PC-9 (cell line): Measurements from ENCODE around the gene RETREG2. TPM values are rescaled to one million over a fixed set of nuclear protein-coding genes. Genes with fewer than 3 reads are reported as not detected.

Experiments used
- BruUV-seq: library from RNA; stranded (reverse); fragments of 400-500 nt; replicated peaks from 2 replicates; lab custom pipeline; 2021; lab: Mats Ljungman, UMichigan
- CTCF ChIA-PET: fragments of 300-600 bp; sonication (Branson Sonifier 250); formaldehyde crosslinking; loops from one replicate; lab custom pipeline; 2022; ENCODE audit warnings: antibody characterized with exemption; lab: Charles Lee
- POLR2A ChIA-PET: fragments of 300-600 bp; sonication (Branson Sonifier 250); formaldehyde crosslinking; loops from one replicate; lab custom pipeline; 2022; ENCODE audit warnings: antibody characterized with exemption; ENCODE audit not compliant: unreplicated experiment; lab: Charles Lee
- DNase-seq, 2 experiments: peaks; one replicate each; pipeline versions ENCODE4 v3.0.0 to v3.0.0-alpha.2; 2015 to 2022; ENCODE audit warnings: mixed read lengths in 1 of 2
- H2AFZ ChIP-seq: fragments of 200-600 bp; sonication (generic); 2 replicates; pipeline ENCODE4 v1.8.1; 2017; ENCODE audit warnings: antibody characterized with exemption
- H3F3A ChIP-seq: fragments of 200-600 bp; sonication (generic); 2 replicates; pipeline ENCODE4 v1.8.1; 2017; ENCODE audit warnings: antibody characterized with exemption, mild to moderate bottlenecking, low read depth; ENCODE audit not compliant: insufficient read depth
- H3K27ac ChIP-seq: fragments of 200-600 bp; sonication (generic); 2 replicates; pipeline ENCODE4 v1.6.1; 2016; ENCODE audit warnings: mixed run types
- H3K27me3 ChIP-seq: fragments of 200-600 bp; sonication (generic); 2 replicates; pipeline ENCODE4 v1.6.1; 2016; ENCODE audit warnings: low read depth, mixed run types; ENCODE audit not compliant: insufficient read depth
- H3K36me3 ChIP-seq: fragments of 200-600 bp; sonication (generic); 2 replicates; pipeline ENCODE4 v1.6.1; 2016; ENCODE audit warnings: low read depth, mixed run types
- H3K4me1 ChIP-seq: fragments of 200-600 bp; sonication (generic); replicated peaks from 2 replicates; pipeline ENCODE4 v1.6.1; 2016; ENCODE audit warnings: mixed run types; ENCODE audit not compliant: insufficient read depth
- H3K4me2 ChIP-seq: fragments of 200-600 bp; sonication (generic); 2 replicates; pipeline ENCODE4 v1.6.1; 2017; ENCODE audit warnings: mixed run types
- H3K4me3 ChIP-seq: fragments of 200-600 bp; sonication (generic); 2 replicates; pipeline ENCODE4 v1.6.1; 2016; ENCODE audit warnings: mixed run types
- H3K79me2 ChIP-seq: fragments of 200-600 bp; sonication (generic); 2 replicates; pipeline ENCODE4 v1.6.1; 2017; ENCODE audit warnings: low read depth, mixed run types
- H3K9me2 ChIP-seq: fragments of 200-600 bp; sonication (generic); 2 replicates; pipeline ENCODE4 v1.8.1; 2017; ENCODE audit warnings: mild to moderate bottlenecking; ENCODE audit not compliant: insufficient read depth
- H3K9me3 ChIP-seq: fragments of 200-600 bp; sonication (generic); 2 replicates; pipeline ENCODE4 v1.8.1; 2016; ENCODE audit warnings: low read depth; ENCODE audit not compliant: insufficient read depth
- H4K20me1 ChIP-seq: fragments of 200-600 bp; sonication (generic); 2 replicates; pipeline ENCODE4 v1.8.1; 2017; ENCODE audit not compliant: insufficient read depth
- EZH2 ChIP-seq: fragments of 200-600 bp; sonication (generic); IDR thresholded peaks from 2 replicates; pipeline ENCODE4 v1.8.0; 2017; ENCODE audit warnings: antibody characterized with exemption, low read depth
- intact Hi-C: fragments of 100-400 bp; cut with micrococcal nuclease; formaldehyde crosslinking; loops from one replicate; pipeline ENCODE4 v1.10.0; 2022; ENCODE audit not compliant: unreplicated experiment
- total RNA-seq: library from RNA; stranded (reverse); gene quantifications from 2 replicates; pipeline ENCODE4 v1.2.3, GENCODE V29; 2021
- TF ChIP-seq, protein P1 (sequence below): fragments of 200-600 bp; sonication (generic); conservative IDR thresholded peaks from 2 replicates; pipeline ENCODE4 v1.6.1; 2017; ENCODE audit warnings: mixed run types, antibody characterized with exemption, mild to moderate bottlenecking, moderate library complexity

The RETREG2 gene
- total RNA-seq, 1 experiment from 2014 or later, result 84.4 TPM

GRCh38 chr2:219206328-219207133, 28.5 kb downstream of the RETREG2 start, which contains the start of gene ZFAND2B:
Gene ZFAND2B (plus strand): TSS chr2:219206782. CDS start chr2:219206988, 206 bp downstream.
- H3K27me3 ChIP-seq, result no peaks in the 10 kb centered on the region
- H3K9me2 ChIP-seq, result no peaks in the 10 kb centered on the region
- peak within 1 kb of the TSS; percentile 78 for H3K4me3 ChIP-seq
- peak; percentile 76 to 96 for DNase-seq
- H3K27ac ChIP-seq, result peak within 1 kb of the TSS; percentile 40
- no peaks in the 10 kb centered on the region for H3K36me3 ChIP-seq
- peak within 1 kb of the TSS; percentile 80 for H2AFZ ChIP-seq
- H3K4me1 ChIP-seq, result peaks cover 18% of the 10 kb centered on the region
- H3K79me2 ChIP-seq, result no peaks in the 10 kb centered on the region
- no peaks in the 10 kb centered on the region for H4K20me1 ChIP-seq
- ChIA-PET POLR2A (interaction anchor here (0.5 to 0.8 kb wide), 8 partner anchors 11 to 437 kb away, joined by 3 to 14 read pairs (median 4); partner anchors contain the start of genes ATG9A and CNPPD1), CTCF (interaction anchor here (0.6 to 0.7 kb wide), 2 partner anchors 10 to 131 kb away, joined by 3 to 9 read pairs; no protein-coding TSS in a partner anchor)
- intact Hi-C loops, result loop anchor here (1.0 to 2.0 kb wide), 3 partner anchors 30 to 72 kb away; partner anchors contain the start of genes CNPPD1, DNAJB2 and NHEJ1
- H3F3A ChIP-seq, result peaks cover 14% of the 10 kb centered on the region; the same call in 1 of the 2 replicates
- no TSS peak for BruUV-seq
- TF ChIP-seq, protein P1, sequence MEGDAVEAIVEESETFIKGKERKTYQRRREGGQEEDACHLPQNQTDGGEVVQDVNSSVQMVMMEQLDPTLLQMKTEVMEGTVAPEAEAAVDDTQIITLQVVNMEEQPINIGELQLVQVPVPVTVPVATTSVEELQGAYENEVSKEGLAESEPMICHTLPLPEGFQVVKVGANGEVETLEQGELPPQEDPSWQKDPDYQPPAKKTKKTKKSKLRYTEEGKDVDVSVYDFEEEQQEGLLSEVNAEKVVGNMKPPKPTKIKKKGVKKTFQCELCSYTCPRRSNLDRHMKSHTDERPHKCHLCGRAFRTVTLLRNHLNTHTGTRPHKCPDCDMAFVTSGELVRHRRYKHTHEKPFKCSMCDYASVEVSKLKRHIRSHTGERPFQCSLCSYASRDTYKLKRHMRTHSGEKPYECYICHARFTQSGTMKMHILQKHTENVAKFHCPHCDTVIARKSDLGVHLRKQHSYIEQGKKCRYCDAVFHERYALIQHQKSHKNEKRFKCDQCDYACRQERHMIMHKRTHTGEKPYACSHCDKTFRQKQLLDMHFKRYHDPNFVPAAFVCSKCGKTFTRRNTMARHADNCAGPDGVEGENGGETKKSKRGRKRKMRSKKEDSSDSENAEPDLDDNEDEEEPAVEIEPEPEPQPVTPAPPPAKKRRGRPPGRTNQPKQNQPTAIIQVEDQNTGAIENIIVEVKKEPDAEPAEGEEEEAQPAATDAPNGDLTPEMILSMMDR, result no peak
- no peak for TF ChIP-seq EZH2
- H3K4me2 ChIP-seq, result peak within 1 kb of the TSS; percentile 100
- H3K9me3 ChIP-seq, result no peaks in the 10 kb centered on the region

- Histone ChIP-seq H3K4me3 (peak overlapping the region; percentile 78), H3K4me1 (peaks cover 18% of the 10 kb centered on the region), H2AFZ (no peak overlapping the region), H3K27ac (0 out of 2 replicates have a peak overlapping the region, but pooled peaks have one; percentile 16), H4K20me1 (no peaks in the 10 kb centered on the region), H3F3A (peaks cover 14% of the 10 kb centered on the region; the same call in 1 of the 2 replicates), H3K27me3 (no peaks in the 10 kb centered on the region), H3K9me3 (no peaks in the 10 kb centered on the region), H3K79me2 (no peaks in the 10 kb centered on the region), H3K9me2 (no peaks in the 10 kb centered on the region), H3K36me3 (no peaks in the 10 kb centered on the region), H3K4me2 (peak overlapping the region; percentile 100)
- intact Hi-C loops, result loop anchor here (2.0 kb wide), 2 partner anchors 31 to 71 kb away; partner anchors contain the start of genes CNPPD1 and DNAJB2
- BruUV-seq, result TSS peak; percentile 62
- ChIA-PET POLR2A (interaction anchor here (0.5 to 1.1 kb wide), 4 partner anchors 10 to 206 kb away, joined by 3 to 17 read pairs (median 4); partner anchors contain the start of gene ATG9A), CTCF (interaction anchor here (0.6 kb wide), 1 partner anchor 132 kb away, joined by 9 read pairs; no protein-coding TSS in a partner anchor)
- no peak for DNase-seq
- no peak for TF ChIP-seq EZH2
- TF ChIP-seq, protein P1, result no peak
These were observed 29.2 kb downstream of the RETREG2 start for GRCh38 chr2:219207134-219207883.
